HG02623 (cell line): Measurements from ENCODE around the gene TBC1D20.
"Not testable (repeated sequence)": the region's sequence is repeated elsewhere in the genome, so short reads cannot be mapped to it uniquely, and the experiment has no call there.

Source experiments
- ATAC-seq: cut with Tn5 transposase; IDR thresholded peaks from one replicate; pipeline ENCODE4 v1.9.1; 2021; ENCODE audit warnings: moderate library complexity; ENCODE audit not compliant: unreplicated experiment

The TBC1D20 gene

GRCh38 chr20:402898-403581 lies 59.3 kb downstream of the TBC1D20 start:
- no peak for ATAC-seq

- no peak for ATAC-seq
Observed at GRCh38 chr20:402496-402885, 59.8 kb downstream of the TBC1D20 start.

GRCh38 chr20:401682-402495 lies 60.4 kb downstream of the TBC1D20 start:
- ATAC-seq = no peak

GRCh38 chr20:400454-401275 lies 61.7 kb downstream of the TBC1D20 start:
- ATAC-seq = no peak

GRCh38 chr20:400128-400453 lies 62.2 kb downstream of the TBC1D20 start:
- ATAC-seq = no peak

GRCh38 chr20:399182-399707 lies 63.1 kb downstream of the TBC1D20 start:
- ATAC-seq = no peak

GRCh38 chr20:397432-398237 lies 64.7 kb downstream of the TBC1D20 start:
- ATAC-seq = no peak

- no peak for ATAC-seq
Observed at GRCh38 chr20:396619-397431, 65.5 kb downstream of the TBC1D20 start.

- no peak for ATAC-seq
Observed at GRCh38 chr20:396252-396618, 66.1 kb downstream of the TBC1D20 start.

- ATAC-seq = not testable (repeated sequence)
Observed at GRCh38 chr20:393296-393695, 69.0 kb downstream of the TBC1D20 start.

- no peak for ATAC-seq
Observed at GRCh38 chr20:391041-391711, 71.2 kb downstream of the TBC1D20 start.

- no peak for ATAC-seq
Observed at GRCh38 chr20:389220-389619, 73.1 kb downstream of the TBC1D20 start.

- ATAC-seq = no peak
Observed at GRCh38 chr20:388034-388994, 74.0 kb downstream of the TBC1D20 start.

- ATAC-seq = no peak
Observed at GRCh38 chr20:387520-387919, 74.8 kb downstream of the TBC1D20 start.

GRCh38 chr20:386634-387033 lies 75.7 kb downstream of the TBC1D20 start:
- ATAC-seq = not testable (repeated sequence)
